H9 (cell line): ENCODE data around the gene BRD9. TPM values are rescaled to one million over a fixed set of nuclear protein-coding genes. Genes with fewer than 3 reads are reported as not detected.

Experiments
- DNase-seq: peaks from one replicate; pipeline ENCODE4 v3.0.0-alpha.2; 2017
- H2AFZ ChIP-seq: one replicate; pipeline ENCODE4 v1.6.1; 2013; ENCODE audit warnings: mild to moderate bottlenecking, low read length, control low read depth, moderate library complexity
- H2AK5ac ChIP-seq: 2 replicates; pipeline ENCODE4 v1.6.1; 2013; ENCODE audit warnings: low read length, control low read depth, mixed read lengths; ENCODE audit not compliant: insufficient read length
- H2BK120ac ChIP-seq: one replicate; pipeline ENCODE4 v1.6.1; 2013; ENCODE audit warnings: low read depth, mild to moderate bottlenecking, low read length, control low read depth, inconsistent platforms; ENCODE audit not compliant: poor library complexity, severe bottlenecking
- H2BK12ac ChIP-seq: 2 replicates; pipeline ENCODE4 v1.6.1; 2013; ENCODE audit warnings: low read length, control low read depth, mixed read lengths, low read depth; ENCODE audit not compliant: insufficient read length
- H2BK15ac ChIP-seq: 2 replicates; pipeline ENCODE4 v1.6.1; 2013; ENCODE audit warnings: low read depth, low read length, control low read depth
- H2BK20ac ChIP-seq: one replicate; pipeline ENCODE4 v1.6.1; 2013; ENCODE audit warnings: low read depth, mild to moderate bottlenecking, low read length, control low read depth, inconsistent platforms; ENCODE audit not compliant: poor library complexity, severe bottlenecking
- H2BK5ac ChIP-seq: 2 replicates; pipeline ENCODE4 v1.6.1; 2013; ENCODE audit warnings: low read length, control low read depth, mixed read lengths; ENCODE audit not compliant: insufficient read length
- H3K14ac ChIP-seq: 2 replicates; pipeline ENCODE4 v1.6.1; 2013; ENCODE audit warnings: low read length, control low read depth; ENCODE audit not compliant: insufficient read depth
- H3K18ac ChIP-seq: 2 replicates; pipeline ENCODE4 v1.6.1; 2013; ENCODE audit warnings: low read depth, mild to moderate bottlenecking, mixed read lengths, low read length, control low read depth; ENCODE audit not compliant: insufficient read length
- H3K23ac ChIP-seq: 2 replicates; pipeline ENCODE4 v1.6.1; 2013; ENCODE audit warnings: low read length, control low read depth, mixed read lengths, low read depth; ENCODE audit not compliant: insufficient read length
- H3K23me2 ChIP-seq: 2 replicates; pipeline ENCODE4 v1.6.1; 2013; ENCODE audit warnings: low read depth, mild to moderate bottlenecking, mixed read lengths, low read length, control low read depth; ENCODE audit not compliant: insufficient read length, poor library complexity, severe bottlenecking
- H3K27ac ChIP-seq: 2 replicates; pipeline ENCODE4 v1.5.1; 2013; ENCODE audit warnings: low read length, control low read depth, mixed read lengths, low read depth; ENCODE audit not compliant: insufficient read length
- H3K27me3 ChIP-seq: 2 replicates; pipeline ENCODE4 v1.6.1; 2013; ENCODE audit warnings: low read length, control low read depth, inconsistent platforms; ENCODE audit not compliant: insufficient read depth
- H3K4ac ChIP-seq: 2 replicates; pipeline ENCODE4 v1.6.1; 2013; ENCODE audit warnings: low read depth, mild to moderate bottlenecking, control low read depth, inconsistent platforms, low read length, moderate library complexity
- H3K4me1 ChIP-seq: 2 replicates; pipeline ENCODE4 v1.6.1; 2013; ENCODE audit warnings: low read length, control low read depth, inconsistent platforms; ENCODE audit not compliant: insufficient read depth
- H3K4me2 ChIP-seq: 2 replicates; pipeline ENCODE4 v1.6.1; 2013; ENCODE audit warnings: low read length, control low read depth, mixed read lengths; ENCODE audit not compliant: insufficient read length, insufficient read depth
- H3K56ac ChIP-seq: 2 replicates; pipeline ENCODE4 v1.6.1; 2013; ENCODE audit warnings: low read depth, mild to moderate bottlenecking, mixed read lengths, low read length, control low read depth; ENCODE audit not compliant: insufficient read length
- H3K79me1 ChIP-seq: 2 replicates; pipeline ENCODE4 v1.6.1; 2013; ENCODE audit warnings: low read depth, mild to moderate bottlenecking, moderate library complexity, low read length, control low read depth, inconsistent platforms; ENCODE audit not compliant: insufficient read depth, poor library complexity, severe bottlenecking
- H3K79me2 ChIP-seq: 2 replicates; pipeline ENCODE4 v1.6.1; 2013; ENCODE audit warnings: low read length, control low read depth, inconsistent platforms; ENCODE audit not compliant: insufficient read depth
- H3K9ac ChIP-seq: 2 replicates; pipeline ENCODE4 v1.6.1; 2013; ENCODE audit warnings: low read length, control low read depth, mixed read lengths; ENCODE audit not compliant: insufficient read length; ENCODE audit errors: extremely low read depth
- H3K9me3 ChIP-seq: one replicate; pipeline ENCODE4 v1.6.1; 2013; ENCODE audit warnings: low read depth, low read length, inconsistent platforms; ENCODE audit not compliant: control insufficient read depth
- H3T11ph ChIP-seq: one replicate; pipeline ENCODE4 v1.6.1; 2013; ENCODE audit warnings: mild to moderate bottlenecking, low read length, control low read depth, inconsistent platforms
- H4K20me1 ChIP-seq: one replicate; pipeline ENCODE4 v1.6.1; 2013; ENCODE audit not compliant: control insufficient read depth, insufficient read length, insufficient read depth
- H4K5ac ChIP-seq: 2 replicates; pipeline ENCODE4 v1.6.1; 2013; ENCODE audit warnings: low read depth, mild to moderate bottlenecking, mixed read lengths, low read length, control low read depth; ENCODE audit not compliant: insufficient read length
- H4K8ac ChIP-seq: replicated peaks from 2 replicates; pipeline ENCODE4 v1.6.1; 2013; ENCODE audit warnings: low read length, control low read depth, mixed read lengths, low read depth; ENCODE audit not compliant: insufficient read length
- H4K91ac ChIP-seq: 2 replicates; pipeline ENCODE4 v1.6.1; 2013; ENCODE audit warnings: low read depth, mild to moderate bottlenecking, moderate library complexity, mixed read lengths, low read length, control low read depth; ENCODE audit not compliant: insufficient read length
- H3K27ac Mint-ChIP-seq, 3 experiments: 2 replicates in 2 of 3; 3 replicates in 1 of 3; pipeline ENCODE4 v1.8.0; 2020 to 2021; ENCODE audit warnings: mixed read lengths in 3 of 3, mild to moderate bottlenecking in 1 of 3, moderate library complexity in 1 of 3
- H3K27me3 Mint-ChIP-seq: 2 replicates; pipeline ENCODE4 v1.8.0; 2021; ENCODE audit warnings: low read depth, mild to moderate bottlenecking, moderate library complexity, mixed read lengths
- H3K36me3 Mint-ChIP-seq, 3 experiments: 2 replicates in 2 of 3; 3 replicates in 1 of 3; pipeline ENCODE4 v1.8.0; 2020 to 2021; ENCODE audit warnings: low read depth in 3 of 3, mixed read lengths in 3 of 3; ENCODE audit not compliant: insufficient read depth in 1 of 3
- H3K4me1 Mint-ChIP-seq, 2 experiments: 2 replicates each; pipeline ENCODE4 v1.8.0; 2020; ENCODE audit warnings: mixed read lengths in 2 of 2
- H3K4me3 Mint-ChIP-seq, 2 experiments: 2 replicates in 1 of 2; 3 replicates in 1 of 2; pipeline ENCODE4 v1.8.0; 2020 to 2021; ENCODE audit warnings: mild to moderate bottlenecking in 2 of 2, mixed read lengths in 2 of 2, moderate library complexity in 1 of 2
- H3K9me3 Mint-ChIP-seq, 2 experiments: 2 replicates in 1 of 2; 3 replicates in 1 of 2; pipeline ENCODE4 v1.8.0; 2020; ENCODE audit warnings: mild to moderate bottlenecking in 2 of 2, mixed read lengths in 2 of 2, moderate library complexity in 1 of 2
- CTCF ChIP-seq: fragments of 200-600 bp; sonication (generic); conservative IDR thresholded peaks from 3 replicates; pipeline ENCODE4 v1.8.0; 2021; ENCODE audit warnings: antibody characterized with exemption, mild to moderate bottlenecking
- WGBS: extraction: QIAGEN DNeasy Blood & Tissue Kit; methylation state at CpG from one replicate; pipeline ENCODE4 v1.1.7; 2013; ENCODE audit warnings: missing lambda C conversion rate, low lambda C conversion rate, mixed read lengths; ENCODE audit not compliant: insufficient read length; ENCODE audit errors: extremely low coverage; 5-methylcytosine and 5-hydroxymethylcytosine counted together
- total RNA-seq: library from RNA; stranded (reverse); gene quantifications from 2 replicates; pipeline ENCODE4 v1.2.1, GENCODE V29; 2021

The BRD9 gene
- total RNA-seq, 1 experiment from 2014 or later, result 70.5 TPM

- H2AK5ac ChIP-seq, result no peak overlapping the region
- H2BK15ac ChIP-seq, result no peak overlapping the region
- H3K4me1 ChIP-seq, result no peaks in the 10 kb centered on the region
- H4K20me1 ChIP-seq, result no peaks in the 10 kb centered on the region
- H3K14ac ChIP-seq, result no peak overlapping the region; the same call in 1 of the 2 replicates
- no peak overlapping the region for H3K27ac Mint-ChIP-seq
- H3K79me1 ChIP-seq, result no peaks in the 10 kb centered on the region
- no peak overlapping the region for H2BK12ac ChIP-seq
- no peak overlapping the region for H3K4ac ChIP-seq
- no peak overlapping the region for H4K91ac ChIP-seq
- H2BK20ac ChIP-seq, result no peak overlapping the region
- H3K27me3 Mint-ChIP-seq, result no peaks in the 10 kb centered on the region
- no peak overlapping the region for H3K4me2 ChIP-seq
- H2BK120ac ChIP-seq, result no peak overlapping the region
- H2BK5ac ChIP-seq, result no peak overlapping the region
- DNase-seq, result no peak
- no peak for TF ChIP-seq CTCF
- H3K27me3 ChIP-seq, result no peaks in the 10 kb centered on the region
- no peak overlapping the region for H2AFZ ChIP-seq
- H3K56ac ChIP-seq, result no peak overlapping the region
- no peak overlapping the region for H3K23ac ChIP-seq
- no peak overlapping the region for H3K18ac ChIP-seq
- H3T11ph ChIP-seq, result no peak overlapping the region
- H3K9ac ChIP-seq, result no peak overlapping the region
- no peaks in the 10 kb centered on the region for H3K9me3 ChIP-seq
- no peak overlapping the region for H4K5ac ChIP-seq
- H3K9me3 Mint-ChIP-seq, result no peaks in the 10 kb centered on the region
- H3K4me3 Mint-ChIP-seq, result no peak overlapping the region
- peaks cover 3 to 7% of the 10 kb centered on the region in 2 experiments for H3K4me1 Mint-ChIP-seq
- H4K8ac ChIP-seq, result no peak overlapping the region
- no peaks in the 10 kb centered on the region for H3K79me2 ChIP-seq
- H3K23me2 ChIP-seq, result no peaks in the 10 kb centered on the region
- no peak overlapping the region for H3K27ac ChIP-seq
- peaks cover 25 to 72% (median 63%) of the 10 kb centered on the region in 3 experiments; a peak in 6 of 7 replicates for H3K36me3 Mint-ChIP-seq
- no CpG with 5 or more reads among the region's 14 CpGs for WGBS
These were observed 24.1 kb upstream of the BRD9 start for GRCh38 chr5:916441-917293.
